GM19324 (cell line): ENCODE results near the gene PIK3CG.
"Not testable (repeated sequence)": the region's sequence is repeated elsewhere in the genome, so short reads cannot be mapped to it uniquely, and the experiment has no call there.

Source experiments
- ATAC-seq: cut with Tn5 transposase; IDR thresholded peaks from one replicate; pipeline ENCODE4 v1.9.1; 2021; ENCODE audit warnings: mild to moderate bottlenecking, moderate library complexity; ENCODE audit not compliant: unreplicated experiment, low FRiP score

The PIK3CG gene

GRCh38 chr7:106927536-106927935 lies 62.5 kb downstream of the PIK3CG start:
- ATAC-seq = no peak

DNA sequence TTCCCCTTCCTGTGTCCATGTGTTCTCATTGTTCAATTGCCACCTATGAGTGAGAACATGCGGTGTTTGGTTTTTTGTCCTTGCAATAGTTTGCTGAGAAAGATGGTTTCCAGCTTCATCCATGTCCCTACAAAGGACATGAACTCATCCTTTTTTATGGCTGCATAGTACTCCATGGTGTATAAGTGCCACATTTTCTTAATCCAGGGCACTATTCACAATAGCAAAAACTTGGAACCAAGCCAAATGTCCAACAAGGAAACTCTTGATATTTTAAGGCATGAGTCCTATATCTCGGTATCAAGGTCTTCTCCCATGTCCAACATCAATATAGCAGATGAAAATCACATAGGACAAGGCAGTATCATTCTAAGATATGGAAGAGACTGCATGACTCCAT lies 64.5 kb downstream of the PIK3CG start:
- not testable (repeated sequence) for ATAC-seq

DNA sequence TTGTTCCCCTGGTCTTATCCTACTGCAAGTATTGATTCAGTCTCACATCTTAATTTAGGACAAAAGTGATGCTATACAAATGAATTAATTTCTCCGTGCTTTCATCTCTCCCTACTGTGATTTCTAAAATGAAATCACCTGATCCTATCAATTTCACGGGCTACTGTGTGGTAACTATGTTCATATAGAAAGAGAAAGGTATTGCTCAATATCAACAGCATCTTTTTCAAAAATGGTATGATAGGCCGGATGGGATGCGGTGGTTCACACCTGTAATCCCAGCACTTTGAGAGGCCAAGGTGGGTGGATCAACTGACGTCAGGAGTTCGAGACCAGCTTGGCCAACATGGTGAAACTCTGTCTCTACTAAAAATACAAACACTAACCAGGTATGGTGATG lies 71.2 kb downstream of the PIK3CG start:
- no peak for ATAC-seq

- ATAC-seq = not testable (repeated sequence)
Measured at GRCh38 chr7:106938122-106938521, 73.0 kb downstream of the PIK3CG start.

GRCh38 chr7:106938803-106939202 lies 73.7 kb downstream of the PIK3CG start:
- no peak for ATAC-seq

DNA sequence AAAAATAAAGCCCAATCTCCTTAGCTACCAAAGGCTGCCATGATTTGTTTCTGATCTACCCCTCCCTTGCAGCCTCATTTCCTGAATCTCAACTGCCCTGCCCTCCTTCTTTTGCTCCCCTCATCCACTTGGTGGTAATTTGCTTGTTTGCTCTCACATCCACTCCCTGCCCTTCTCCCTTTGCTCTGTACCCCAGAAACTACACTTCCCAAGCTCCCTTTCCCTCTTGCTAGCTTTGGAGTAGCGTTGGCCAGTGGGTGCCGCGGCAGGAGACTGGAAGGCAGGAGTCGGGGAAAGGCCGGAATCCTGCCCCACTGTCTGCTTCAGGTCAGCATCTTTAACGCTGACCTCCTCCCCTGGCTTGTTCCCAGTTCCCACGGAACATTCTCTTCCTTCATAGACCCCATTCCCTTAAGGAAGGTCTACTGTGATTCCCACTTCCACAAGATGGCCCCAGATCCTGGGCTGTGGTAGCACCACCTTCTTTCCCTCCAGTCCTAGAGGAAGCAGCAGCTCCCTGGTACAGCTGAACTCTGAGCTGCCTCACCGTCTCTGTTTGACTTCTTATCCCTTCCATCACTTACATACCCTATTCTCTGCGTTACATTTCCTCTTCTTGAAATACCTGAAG lies 79.1 kb downstream of the PIK3CG start:
- no peak for ATAC-seq

DNA sequence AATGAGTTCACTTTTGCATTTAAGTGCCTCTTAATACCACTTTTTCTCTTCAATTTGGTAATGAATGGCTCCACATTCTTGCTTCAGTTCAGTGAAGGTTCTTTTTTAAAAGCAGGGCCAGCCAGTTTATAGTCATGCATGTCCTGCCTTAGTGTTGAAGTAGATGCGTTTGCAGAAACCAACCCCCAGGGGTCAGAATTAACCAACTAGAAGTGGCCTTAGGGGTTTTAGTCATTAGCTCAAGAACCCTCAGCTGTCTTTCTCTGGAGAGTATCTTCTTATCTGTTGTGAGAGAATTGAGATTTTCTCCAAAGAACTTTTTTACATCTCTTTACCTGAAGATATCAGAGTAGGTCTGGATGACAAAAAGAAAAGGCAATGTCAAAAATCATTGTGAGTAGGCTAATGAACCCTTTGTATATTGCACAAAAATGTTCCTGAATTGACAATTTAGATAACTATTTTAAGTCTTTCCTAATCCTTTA lies 82.2 kb downstream of the PIK3CG start:
- no peak for ATAC-seq

GRCh38 chr7:106952001-106952657 lies 87.0 kb downstream of the PIK3CG start:
- ATAC-seq = no peak

DNA sequence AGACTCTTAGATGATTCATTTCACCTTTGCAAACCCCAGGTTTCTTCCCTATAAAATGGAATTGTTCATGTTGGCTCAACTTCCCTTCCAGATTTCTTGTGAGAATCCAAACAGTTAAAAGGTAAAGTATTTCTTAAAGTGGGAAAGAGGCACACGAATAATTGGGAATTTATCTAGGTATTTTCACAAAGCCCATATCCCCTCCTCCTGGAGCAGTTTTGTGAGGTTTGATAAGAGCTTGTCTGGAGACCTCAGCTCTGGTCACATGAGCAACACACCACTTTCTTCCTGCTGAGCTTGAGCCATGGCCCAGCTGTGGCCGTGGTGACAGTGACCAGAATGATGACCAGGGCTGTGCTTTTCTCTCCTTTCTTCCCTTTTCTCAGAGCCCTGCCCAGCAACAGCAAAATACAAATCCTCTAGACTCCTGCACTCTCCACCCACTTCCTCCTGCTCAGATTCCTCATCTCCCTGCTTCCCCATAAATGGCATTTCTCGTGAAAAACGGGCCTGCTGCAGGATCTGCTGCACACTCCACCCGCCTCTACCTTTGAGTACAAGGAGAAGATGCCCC lies 87.7 kb downstream of the PIK3CG start:
- ATAC-seq = no peak

- ATAC-seq = no peak
Measured at GRCh38 chr7:106954840-106955239, 89.8 kb downstream of the PIK3CG start.

GRCh38 chr7:106955857-106956256 lies 90.8 kb downstream of the PIK3CG start:
- ATAC-seq = not testable (repeated sequence)
